ENCODE data around the gene CHRM5. TPM values are rescaled to one million over a fixed set of nuclear protein-coding genes. Genes with fewer than 3 reads are reported as not detected.

CHRM5 gene
- total and polyA plus RNA-seq, 2 donors (not counting 3 experiments of a cell fraction or from before 2014, with no cell fraction given), result 0.03 TPM; not detected in 1

DNA sequence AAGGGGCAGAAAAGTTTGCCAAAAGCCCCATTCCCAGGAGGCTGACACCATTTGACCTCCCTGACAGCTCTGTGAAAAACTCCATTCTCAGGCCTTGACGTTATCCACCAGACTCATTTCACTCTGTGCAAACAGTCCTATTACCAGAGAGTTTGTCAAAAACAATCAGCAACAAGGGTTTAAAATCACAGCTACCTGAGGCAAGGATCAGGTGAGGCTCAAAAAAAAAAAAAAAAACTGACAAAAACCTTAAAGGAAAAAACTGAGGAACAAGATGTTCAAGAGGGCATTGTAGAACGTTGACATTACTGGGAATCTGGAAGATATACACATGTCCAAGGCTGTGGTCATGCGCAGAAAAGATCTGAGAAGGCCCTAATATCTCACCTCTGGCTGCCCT, 59.3 kb downstream of the CHRM5 start:
- Histone ChIP-seq H2AFZ (ENCODE audit: low read depth, low read length) (no peak overlapping the region), H3K4me2 (ENCODE audit: insufficient read depth, low read length) (no peak overlapping the region), H3K27ac (ENCODE audit: insufficient read depth, low read depth, low read length) (no peak overlapping the region), H3K4me3 (replicated peaks in 1 of 3; ENCODE audit: insufficient read depth in 1 of 3, low read depth in 1 of 3, low read length in 3 of 3) (no peak overlapping the region), H3K27me3 (ENCODE audit: control insufficient read depth in 2 of 2, insufficient read depth in 2 of 2, low read length in 2 of 2) (no peaks in the 10 kb centered on the region), H3K9me3 (replicated peaks; ENCODE audit: control insufficient read depth, insufficient read depth, low read length) (no peaks in the 10 kb centered on the region), H4K20me1 (replicated peaks; ENCODE audit: control insufficient read depth, extremely low read depth, insufficient read depth, low read length) (no peaks in the 10 kb centered on the region), H3K9ac (replicated peaks; ENCODE audit: extremely low read depth, insufficient read depth, low read length) (no peak overlapping the region), H3K4me1 (ENCODE audit: control insufficient read depth, extremely low read depth, insufficient read depth, low read length) (no peaks in the 10 kb centered on the region), H3K9me1 (replicated peaks; ENCODE audit: control insufficient read depth, extremely low read depth, insufficient read depth, low read length) (no peaks in the 10 kb centered on the region), H3K36me3 (ENCODE audit: control insufficient read depth in 2 of 2, extremely low read depth in 1 of 2, insufficient read depth in 2 of 2, low read length in 2 of 2) (no peaks in the 10 kb centered on the region), H3K79me2 (ENCODE audit: control insufficient read depth, insufficient read depth, low read length) (peaks cover 16% of the 10 kb centered on the region)
- TF ChIP-seq FOS (IDR thresholded peaks at IDR 0.05; ENCODE audit: borderline replicate concordance, insufficient read depth, low read length) (no peak), POLR2AphosphoS5 (IDR thresholded peaks at IDR 0.05; ENCODE audit: insufficient read depth, low read depth, low read length) (no peak), JUN (IDR thresholded peaks at IDR 0.05; ENCODE audit: borderline replicate concordance, insufficient read depth, insufficient read length, low read depth) (no peak), POLR2A (IDR thresholded peaks at IDR 0.05; ENCODE audit: low read depth, low read length) (no peak), MYC (IDR thresholded peaks at IDR 0.05; ENCODE audit: low read depth, low read length) (no peak), GATA2 (IDR thresholded peaks at IDR 0.05; ENCODE audit: insufficient read depth, insufficient read length, low read depth, low read length) (no peak), EZH2 (IDR thresholded peaks at IDR 0.05; ENCODE audit: borderline replicate concordance, low read depth, low read length, severe bottlenecking) (no peak)
- TF ChIP-seq, protein P1, sequence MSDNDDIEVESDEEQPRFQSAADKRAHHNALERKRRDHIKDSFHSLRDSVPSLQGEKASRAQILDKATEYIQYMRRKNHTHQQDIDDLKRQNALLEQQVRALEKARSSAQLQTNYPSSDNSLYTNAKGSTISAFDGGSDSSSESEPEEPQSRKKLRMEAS (IDR thresholded peaks at IDR 0.05; ENCODE audit: insufficient read depth, insufficient read length), result no peak
- TF ChIP-seq, protein P2, sequence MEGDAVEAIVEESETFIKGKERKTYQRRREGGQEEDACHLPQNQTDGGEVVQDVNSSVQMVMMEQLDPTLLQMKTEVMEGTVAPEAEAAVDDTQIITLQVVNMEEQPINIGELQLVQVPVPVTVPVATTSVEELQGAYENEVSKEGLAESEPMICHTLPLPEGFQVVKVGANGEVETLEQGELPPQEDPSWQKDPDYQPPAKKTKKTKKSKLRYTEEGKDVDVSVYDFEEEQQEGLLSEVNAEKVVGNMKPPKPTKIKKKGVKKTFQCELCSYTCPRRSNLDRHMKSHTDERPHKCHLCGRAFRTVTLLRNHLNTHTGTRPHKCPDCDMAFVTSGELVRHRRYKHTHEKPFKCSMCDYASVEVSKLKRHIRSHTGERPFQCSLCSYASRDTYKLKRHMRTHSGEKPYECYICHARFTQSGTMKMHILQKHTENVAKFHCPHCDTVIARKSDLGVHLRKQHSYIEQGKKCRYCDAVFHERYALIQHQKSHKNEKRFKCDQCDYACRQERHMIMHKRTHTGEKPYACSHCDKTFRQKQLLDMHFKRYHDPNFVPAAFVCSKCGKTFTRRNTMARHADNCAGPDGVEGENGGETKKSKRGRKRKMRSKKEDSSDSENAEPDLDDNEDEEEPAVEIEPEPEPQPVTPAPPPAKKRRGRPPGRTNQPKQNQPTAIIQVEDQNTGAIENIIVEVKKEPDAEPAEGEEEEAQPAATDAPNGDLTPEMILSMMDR (IDR thresholded peaks at IDR 0.05; ENCODE audit: extremely low read depth in 1 of 2, insufficient read depth in 1 of 2, low read depth in 1 of 2, low read length in 2 of 2), result no peak
- DNase-seq (ENCODE audit: low read depth, low spot score) (no peak), FAIRE-seq (no peak)
- BruUV-seq (replicated peaks), result no TSS peak
- dilution Hi-C loops (cut with MboI; ENCODE audit: extremely low pct_ligation_motif_present, low sequenced_read_pairs) (no loop called here), intact Hi-C loops (cut with micrococcal nuclease) (no loop called here)
- CTCF ChIA-PET, result no interaction called here
- POLR2A ChIA-PET, result no interaction called here

Measured in endothelial cell of umbilical vein (primary cell).